Subcutaneous adipose tissue (tissue), 4 donors: ENCODE measurements around the gene MRFAP1. TPM values are rescaled to one million over a fixed set of nuclear protein-coding genes. Genes with fewer than 3 reads are reported as not detected.

Experiments used
- total RNA-seq, 4 donors: library from RNA; depleted of rRNA; stranded (reverse); fragments of >200 nt; gene quantifications; one replicate each; pipeline ENCODE4 v1.1.0, GENCODE V29; 2016
- TF ChIP-seq, protein P1 (sequence below): fragments of 450-650 bp; IDR thresholded peaks from one replicate; pipeline ENCODE4 v1.5.1; 2016; ENCODE audit warnings: low read depth, mild to moderate bottlenecking, control low read depth, antibody characterized with exemption, moderate library complexity

Gene MRFAP1
- total RNA-seq, 4 donors from 2014 or later = 142 to 179 (median 163) TPM

GRCh38 chr4:6663596-6664393 is 23.3 kb downstream of the MRFAP1 start:
- TF ChIP-seq, protein P1, sequence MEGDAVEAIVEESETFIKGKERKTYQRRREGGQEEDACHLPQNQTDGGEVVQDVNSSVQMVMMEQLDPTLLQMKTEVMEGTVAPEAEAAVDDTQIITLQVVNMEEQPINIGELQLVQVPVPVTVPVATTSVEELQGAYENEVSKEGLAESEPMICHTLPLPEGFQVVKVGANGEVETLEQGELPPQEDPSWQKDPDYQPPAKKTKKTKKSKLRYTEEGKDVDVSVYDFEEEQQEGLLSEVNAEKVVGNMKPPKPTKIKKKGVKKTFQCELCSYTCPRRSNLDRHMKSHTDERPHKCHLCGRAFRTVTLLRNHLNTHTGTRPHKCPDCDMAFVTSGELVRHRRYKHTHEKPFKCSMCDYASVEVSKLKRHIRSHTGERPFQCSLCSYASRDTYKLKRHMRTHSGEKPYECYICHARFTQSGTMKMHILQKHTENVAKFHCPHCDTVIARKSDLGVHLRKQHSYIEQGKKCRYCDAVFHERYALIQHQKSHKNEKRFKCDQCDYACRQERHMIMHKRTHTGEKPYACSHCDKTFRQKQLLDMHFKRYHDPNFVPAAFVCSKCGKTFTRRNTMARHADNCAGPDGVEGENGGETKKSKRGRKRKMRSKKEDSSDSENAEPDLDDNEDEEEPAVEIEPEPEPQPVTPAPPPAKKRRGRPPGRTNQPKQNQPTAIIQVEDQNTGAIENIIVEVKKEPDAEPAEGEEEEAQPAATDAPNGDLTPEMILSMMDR = no peak

- TF ChIP-seq, protein P1 = no peak
These were observed 24.8 kb downstream of the MRFAP1 start for GRCh38 chr4:6665320-6665654.

DNA sequence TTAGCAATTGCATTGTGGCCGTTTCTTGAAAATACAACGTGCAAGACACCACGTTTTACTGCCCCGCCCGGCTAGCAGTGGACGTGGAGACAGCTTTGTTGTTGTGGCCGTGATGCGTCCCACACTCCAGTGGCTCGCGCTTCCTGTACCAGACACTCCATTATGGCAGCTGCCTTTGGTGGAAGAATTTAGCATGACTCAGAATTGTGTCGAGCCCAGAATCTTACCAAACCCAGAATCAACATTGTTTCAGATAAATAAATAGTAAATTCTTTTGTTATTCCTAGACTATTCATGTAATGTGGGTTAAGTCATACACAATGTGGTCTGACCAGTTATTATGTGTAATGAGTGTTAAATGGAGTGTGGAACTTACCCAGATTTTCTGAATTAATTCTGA is 27.9 kb downstream of the MRFAP1 start:
- TF ChIP-seq, protein P1 = no peak

- TF ChIP-seq, protein P1 = no peak
These were observed 31.2 kb downstream of the MRFAP1 start for GRCh38 chr4:6671648-6672047.

GRCh38 chr4:6672131-6672530 is 31.6 kb downstream of the MRFAP1 start:
- TF ChIP-seq, protein P1 = no peak

DNA sequence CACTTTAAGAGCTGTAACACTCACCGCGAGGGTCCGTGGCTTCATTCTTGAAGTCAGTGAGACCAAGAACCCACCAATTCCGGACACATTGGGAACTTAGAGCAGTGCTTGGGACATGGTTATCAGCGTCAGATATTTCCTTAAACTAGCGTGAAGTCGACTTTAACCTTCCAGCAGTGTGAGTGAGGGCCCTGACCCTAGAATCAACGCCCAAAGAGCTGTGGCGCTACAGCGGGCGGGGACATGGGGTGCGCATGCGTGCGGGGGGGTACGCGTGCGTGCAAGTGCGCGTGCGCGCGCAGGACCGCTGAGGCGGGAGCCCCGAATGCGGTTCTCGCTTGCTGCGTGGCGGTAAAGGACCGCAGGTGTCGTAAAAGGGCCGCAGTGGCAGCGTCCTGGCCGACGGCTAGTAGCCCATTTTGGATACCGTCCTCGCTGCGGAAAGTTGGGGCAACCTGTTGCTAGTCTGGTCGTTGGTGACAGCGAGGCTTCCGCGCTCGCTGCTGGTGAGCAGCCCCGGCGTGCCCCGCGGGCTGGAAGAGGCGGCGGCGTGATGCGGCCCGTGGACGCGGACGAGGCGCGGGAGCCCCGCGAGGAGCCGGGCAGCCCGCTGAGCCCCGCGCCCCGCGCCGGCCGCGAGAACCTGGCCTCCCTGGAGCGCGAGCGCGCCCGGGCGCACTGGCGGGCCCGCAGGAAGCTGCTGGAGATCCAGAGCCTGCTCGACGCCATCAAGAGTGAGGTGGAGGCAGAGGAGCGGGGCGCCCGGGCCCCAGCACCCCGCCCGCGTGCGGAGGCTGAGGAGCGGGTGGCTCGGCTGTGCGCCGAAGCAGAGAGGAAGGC is 33.4 kb downstream of the MRFAP1 start:
- TF ChIP-seq, protein P1 = no peak

DNA sequence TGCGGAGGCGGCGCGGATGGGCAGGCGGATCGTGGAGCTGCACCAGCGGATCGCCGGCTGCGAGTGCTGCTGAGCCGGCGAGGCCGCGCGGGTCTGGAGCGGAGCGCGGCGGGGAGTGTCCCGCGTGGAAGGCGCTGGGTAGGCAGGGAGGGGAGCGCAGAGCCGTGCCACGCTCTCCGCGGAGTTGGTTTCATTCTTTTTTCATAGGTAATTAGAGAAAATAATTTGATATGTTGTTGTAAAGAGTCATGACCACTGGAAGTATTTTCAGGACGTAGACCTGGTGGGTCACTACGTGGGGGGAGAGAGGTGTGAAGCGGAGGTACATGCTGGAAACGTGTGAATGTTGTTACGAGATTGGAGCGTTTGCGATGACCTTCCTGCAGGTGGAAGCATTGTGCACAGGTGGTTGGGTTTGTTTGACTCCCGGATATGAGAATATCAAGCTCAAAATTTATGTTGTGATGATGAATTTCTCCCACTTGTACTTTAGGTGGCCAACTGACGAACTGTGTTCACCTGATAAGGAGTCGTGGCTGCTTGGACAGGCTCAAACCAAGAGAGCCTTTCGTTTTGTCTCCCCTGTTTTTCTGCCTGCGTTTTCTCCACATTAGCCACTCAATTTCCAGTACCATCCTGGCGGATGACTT is 34.1 kb downstream of the MRFAP1 start:
- TF ChIP-seq, protein P1 = no peak
